DND-41 (cell line): ENCODE results near the gene KCNN3.

Experiments used
- CTCF ChIP-seq: IDR thresholded peaks from 2 replicates; pipeline ENCODE4 v1.5.1; 2012; ENCODE audit warnings: borderline replicate concordance, low read length, moderate library complexity, mild to moderate bottlenecking; ENCODE audit not compliant: poor library complexity, severe bottlenecking; ENCODE audit errors: extremely low read depth
- EZH2 ChIP-seq: IDR thresholded peaks from 3 replicates; pipeline ENCODE4 v1.6.1; 2012; ENCODE audit warnings: borderline replicate concordance, low read depth, mild to moderate bottlenecking, moderate library complexity, low read length, inconsistent platforms; ENCODE audit not compliant: severe bottlenecking

- TF ChIP-seq CTCF (no peak), EZH2 (no peak)
These were observed 71.4 kb downstream of the KCNN3 start for GRCh38 chr1:154798645-154799044.
